Fibroblast of mammary gland (primary cell): ENCODE data around the gene FBP1.
"Not testable (repeated sequence)": the region's sequence is repeated elsewhere in the genome, so short reads cannot be mapped to it uniquely, and the experiment has no call there.

Source experiments
- DNase-seq: peaks from one replicate; pipeline ENCODE4 v3.0.0-alpha.2; 2010; ENCODE audit warnings: low read depth
- H3K4me3 ChIP-seq: 2 replicates; pipeline ENCODE4 v1.5.1; 2011; ENCODE audit warnings: low read depth, mild to moderate bottlenecking, low read length, moderate library complexity; ENCODE audit not compliant: control insufficient read depth
- TF ChIP-seq, protein P1 (sequence below): conservative IDR thresholded peaks from 2 replicates; pipeline ENCODE4 v1.5.1; 2011; ENCODE audit warnings: low read depth, low read length, inconsistent platforms; ENCODE audit not compliant: control insufficient read depth, insufficient read depth

The FBP1 gene

DNA sequence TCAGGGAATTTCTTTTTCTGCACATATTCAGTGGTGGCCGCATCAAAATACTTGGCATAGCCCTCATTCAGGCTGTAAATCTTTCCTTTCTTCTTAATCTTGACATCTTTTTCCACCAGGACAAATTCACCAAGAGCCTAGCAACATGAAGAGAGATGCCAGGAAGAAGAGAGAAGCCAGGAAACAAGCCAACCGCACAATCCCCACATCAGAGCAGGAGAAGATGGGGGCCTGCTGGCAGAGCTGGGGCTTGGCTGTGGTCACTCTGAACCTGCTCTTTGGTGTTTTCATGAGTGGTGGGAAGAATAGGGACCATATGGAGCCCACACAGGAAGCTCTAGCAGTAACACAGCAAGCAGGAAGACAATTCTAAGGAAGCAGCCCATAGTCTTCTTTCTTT, 72.0 kb downstream of the FBP1 start:
- no peak for DNase-seq
- TF ChIP-seq, protein P1, sequence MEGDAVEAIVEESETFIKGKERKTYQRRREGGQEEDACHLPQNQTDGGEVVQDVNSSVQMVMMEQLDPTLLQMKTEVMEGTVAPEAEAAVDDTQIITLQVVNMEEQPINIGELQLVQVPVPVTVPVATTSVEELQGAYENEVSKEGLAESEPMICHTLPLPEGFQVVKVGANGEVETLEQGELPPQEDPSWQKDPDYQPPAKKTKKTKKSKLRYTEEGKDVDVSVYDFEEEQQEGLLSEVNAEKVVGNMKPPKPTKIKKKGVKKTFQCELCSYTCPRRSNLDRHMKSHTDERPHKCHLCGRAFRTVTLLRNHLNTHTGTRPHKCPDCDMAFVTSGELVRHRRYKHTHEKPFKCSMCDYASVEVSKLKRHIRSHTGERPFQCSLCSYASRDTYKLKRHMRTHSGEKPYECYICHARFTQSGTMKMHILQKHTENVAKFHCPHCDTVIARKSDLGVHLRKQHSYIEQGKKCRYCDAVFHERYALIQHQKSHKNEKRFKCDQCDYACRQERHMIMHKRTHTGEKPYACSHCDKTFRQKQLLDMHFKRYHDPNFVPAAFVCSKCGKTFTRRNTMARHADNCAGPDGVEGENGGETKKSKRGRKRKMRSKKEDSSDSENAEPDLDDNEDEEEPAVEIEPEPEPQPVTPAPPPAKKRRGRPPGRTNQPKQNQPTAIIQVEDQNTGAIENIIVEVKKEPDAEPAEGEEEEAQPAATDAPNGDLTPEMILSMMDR, result no peak
- no peak overlapping the region for H3K4me3 ChIP-seq

DNA sequence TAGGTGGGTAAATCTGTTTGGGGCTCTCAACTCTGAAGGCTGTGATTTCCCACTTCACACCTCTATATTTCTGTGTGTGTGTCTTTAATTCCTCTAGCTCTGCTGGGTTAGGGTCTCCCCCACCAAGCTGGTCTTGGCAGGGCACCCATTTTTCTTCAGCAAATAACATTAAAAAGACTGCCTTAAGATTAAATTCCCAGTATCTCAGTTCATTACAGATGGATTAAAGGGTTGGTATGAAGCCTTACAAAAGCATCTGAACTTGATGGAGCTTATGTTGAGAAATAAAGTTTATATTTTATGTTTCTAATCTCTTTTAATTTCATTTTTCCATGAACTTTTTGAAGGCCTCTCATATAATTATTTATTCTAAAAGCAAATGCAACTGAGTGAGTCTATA, 72.8 kb downstream of the FBP1 start:
- DNase-seq, result no peak
- no peak overlapping the region for H3K4me3 ChIP-seq
- TF ChIP-seq, protein P1, result no peak

DNA sequence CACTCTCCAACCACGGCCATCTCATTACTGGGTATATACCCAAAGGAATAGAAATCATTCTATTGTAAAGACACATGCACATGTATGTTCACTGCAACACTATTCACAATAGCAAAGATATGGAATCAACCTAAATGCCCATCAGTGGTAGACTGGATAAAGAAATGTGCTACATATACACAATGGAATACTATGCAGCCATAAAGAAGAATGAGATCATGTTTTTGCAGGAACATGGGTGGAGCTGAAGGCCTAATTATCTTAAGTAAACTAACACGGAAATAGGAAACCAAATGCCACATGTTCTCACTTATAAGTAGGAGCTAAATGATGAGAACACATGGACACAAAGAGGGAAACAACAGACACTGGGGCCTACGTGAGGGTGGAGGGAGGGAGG, 75.0 kb downstream of the FBP1 start:
- not testable (repeated sequence) for DNase-seq, H3K4me3 ChIP-seq

DNA sequence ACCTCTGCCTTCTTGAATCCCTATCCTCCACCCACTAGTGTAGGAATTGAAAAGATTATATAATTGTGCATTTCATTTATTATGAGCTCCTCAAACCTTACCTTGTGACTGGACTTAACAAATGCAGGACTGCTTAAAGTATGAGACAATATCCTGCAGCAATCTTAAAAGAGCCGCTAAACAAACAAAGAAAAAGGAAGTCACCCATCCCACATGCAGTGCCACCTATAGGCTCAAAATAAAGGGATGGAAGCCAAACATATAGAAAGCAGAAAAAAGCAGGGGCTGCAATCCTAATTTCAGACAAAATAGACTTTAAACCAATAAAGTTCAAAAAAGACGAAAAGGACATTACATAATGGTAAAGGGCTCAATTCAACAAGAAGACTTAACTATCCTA, 75.8 kb downstream of the FBP1 start:
- TF ChIP-seq, protein P1, result no peak

DNA sequence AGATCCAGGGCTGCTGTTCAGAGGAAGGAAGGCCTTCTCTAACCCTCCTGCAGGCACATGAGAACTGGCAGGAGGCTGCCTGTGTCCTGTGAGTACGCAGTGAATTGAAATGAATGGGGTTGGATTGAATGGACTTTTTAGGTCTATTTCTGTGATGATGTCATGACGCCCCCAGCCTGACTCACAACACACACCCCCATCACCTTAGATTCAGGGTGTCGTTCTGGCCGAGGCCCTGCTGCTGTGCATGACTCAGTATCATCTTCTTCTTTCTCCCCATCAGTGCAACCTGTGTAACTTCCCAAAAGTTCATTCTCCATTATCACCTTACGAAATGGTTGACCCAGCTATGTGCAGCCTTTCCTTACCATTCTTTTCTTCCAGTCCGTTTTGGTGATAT, 79.1 kb downstream of the FBP1 start:
- no peak for DNase-seq
- no peak overlapping the region for H3K4me3 ChIP-seq
- TF ChIP-seq, protein P1, result no peak

More for the DNA sequence above, 75.8 kb downstream of the FBP1 start:
- DNase-seq, result no peak
- no peak overlapping the region for H3K4me3 ChIP-seq

DNA sequence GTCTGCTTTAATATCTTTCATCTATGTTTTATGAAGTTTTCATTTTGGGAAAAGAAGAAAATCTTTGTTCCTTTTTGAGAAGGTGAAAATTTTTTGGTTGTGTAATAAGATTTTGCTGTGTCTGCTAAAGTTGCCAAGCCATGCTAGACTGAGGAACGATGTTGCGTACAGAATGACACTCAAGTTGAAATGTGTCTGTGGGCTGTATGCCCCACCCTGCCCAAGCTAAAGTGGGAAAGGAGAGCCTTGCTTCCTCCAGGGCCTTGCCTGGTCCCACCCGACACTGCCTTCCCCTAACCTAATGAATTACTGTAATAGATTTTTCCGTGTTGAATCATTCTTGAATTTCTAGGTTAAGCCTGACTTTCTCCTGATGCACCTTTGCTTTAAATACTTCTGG, 81.9 kb downstream of the FBP1 start:
- H3K4me3 ChIP-seq, result no peak overlapping the region
- no peak for DNase-seq
- TF ChIP-seq, protein P1, result no peak

DNA sequence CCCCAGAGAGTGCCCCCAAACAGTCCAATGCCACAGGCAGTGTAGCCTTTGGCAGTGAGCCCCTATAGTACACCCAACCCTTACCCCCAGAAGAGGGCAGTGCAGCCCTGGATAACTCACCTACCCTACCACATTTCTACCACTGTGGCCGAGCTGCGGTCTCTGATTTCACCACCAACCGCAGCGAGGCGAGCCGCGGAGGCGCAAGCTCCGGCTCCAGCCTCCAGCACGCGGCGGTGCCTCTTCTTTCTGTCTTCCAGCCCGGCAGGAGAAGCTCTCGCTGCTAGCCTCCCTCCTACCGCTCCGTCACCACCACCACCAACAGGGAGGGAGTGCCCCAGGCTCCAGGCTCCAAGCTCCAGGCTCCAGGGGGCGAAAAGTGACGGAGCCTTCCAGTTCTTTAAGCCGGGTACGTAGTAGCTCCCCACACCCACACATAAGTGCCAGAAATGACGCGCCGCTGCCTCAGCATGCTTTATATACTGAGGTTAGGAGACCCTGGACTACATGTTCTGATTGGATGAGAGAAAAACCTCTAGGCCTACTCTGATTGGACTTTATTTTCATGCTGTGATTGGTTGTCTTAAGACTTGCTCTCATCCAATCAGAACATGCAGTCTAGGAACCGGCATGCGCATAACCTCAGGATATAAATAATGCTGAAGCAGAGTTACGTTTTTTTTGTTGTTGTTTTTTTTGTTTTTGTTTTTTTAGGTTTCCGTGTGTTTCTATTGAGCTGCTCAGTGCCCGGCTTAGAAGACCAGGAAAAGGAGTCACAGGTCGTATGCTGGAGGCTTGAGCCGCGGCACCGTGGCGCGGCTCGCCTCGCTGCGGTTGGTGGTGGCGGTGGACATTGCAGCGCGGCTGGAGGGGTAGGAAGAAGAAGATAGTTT, 84.6 kb downstream of the FBP1 start, which contains the start of gene PCAT7:
TSS of gene PCAT7 (plus strand) at position 645 of the 893 bp plus-strand sequence.
- no peak within 1 kb of the TSS for H3K4me3 ChIP-seq
- TF ChIP-seq, protein P1, result peak; percentile 9
- no peak for DNase-seq
